ENCODE data around the gene DALRD3. TPM values are rescaled to one million over a fixed set of nuclear protein-coding genes. Genes with fewer than 3 reads are reported as not detected.
"Not testable (repeated sequence)": the region's sequence is repeated elsewhere in the genome, so short reads cannot be mapped to it uniquely, and the experiment has no call there.

The DALRD3 gene
- total RNA-seq, 1 donor from 2014 or later: 35.4 TPM

GRCh38 chr3:49021813-49022687, 3.7 kb upstream of the DALRD3 start, which contains the start of gene NDUFAF3:
Gene NDUFAF3, plus strand, starts transcription at chr3:49022121. Its CDS starts 24 bp downstream, at chr3:49022145.
- peak; percentile 97 for DNase-seq

- DNase-seq: peak; percentile 99
Observed at GRCh38 chr3:49021213-49021812, 2.9 kb upstream of the DALRD3 start.

- peak; percentile 35 for DNase-seq
Observed at GRCh38 chr3:49020330-49021212, 2.2 kb upstream of the DALRD3 start.

GRCh38 chr3:49019941-49020329, 1.6 kb upstream of the DALRD3 start:
- DNase-seq: no peak

DNA sequence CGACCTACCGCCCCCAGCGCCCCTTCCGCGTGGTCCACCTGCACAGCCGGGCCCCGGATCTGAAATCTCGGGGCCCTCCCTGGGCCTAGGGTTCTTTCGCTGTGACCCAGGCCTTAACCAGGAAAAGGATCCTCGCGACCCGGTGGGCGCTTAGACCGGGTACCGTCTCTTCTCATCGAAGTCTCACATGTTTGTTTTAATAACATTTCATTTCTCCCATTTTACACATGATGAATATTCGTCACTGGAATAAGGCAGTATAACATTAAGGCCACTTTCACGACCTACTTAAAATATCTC, 277 bp upstream of the DALRD3 start:
- DNase-seq: no peak

GRCh38 chr3:49017229-49017970, 980 bp downstream of the DALRD3 start:
- peak; percentile 17 for DNase-seq

DNA sequence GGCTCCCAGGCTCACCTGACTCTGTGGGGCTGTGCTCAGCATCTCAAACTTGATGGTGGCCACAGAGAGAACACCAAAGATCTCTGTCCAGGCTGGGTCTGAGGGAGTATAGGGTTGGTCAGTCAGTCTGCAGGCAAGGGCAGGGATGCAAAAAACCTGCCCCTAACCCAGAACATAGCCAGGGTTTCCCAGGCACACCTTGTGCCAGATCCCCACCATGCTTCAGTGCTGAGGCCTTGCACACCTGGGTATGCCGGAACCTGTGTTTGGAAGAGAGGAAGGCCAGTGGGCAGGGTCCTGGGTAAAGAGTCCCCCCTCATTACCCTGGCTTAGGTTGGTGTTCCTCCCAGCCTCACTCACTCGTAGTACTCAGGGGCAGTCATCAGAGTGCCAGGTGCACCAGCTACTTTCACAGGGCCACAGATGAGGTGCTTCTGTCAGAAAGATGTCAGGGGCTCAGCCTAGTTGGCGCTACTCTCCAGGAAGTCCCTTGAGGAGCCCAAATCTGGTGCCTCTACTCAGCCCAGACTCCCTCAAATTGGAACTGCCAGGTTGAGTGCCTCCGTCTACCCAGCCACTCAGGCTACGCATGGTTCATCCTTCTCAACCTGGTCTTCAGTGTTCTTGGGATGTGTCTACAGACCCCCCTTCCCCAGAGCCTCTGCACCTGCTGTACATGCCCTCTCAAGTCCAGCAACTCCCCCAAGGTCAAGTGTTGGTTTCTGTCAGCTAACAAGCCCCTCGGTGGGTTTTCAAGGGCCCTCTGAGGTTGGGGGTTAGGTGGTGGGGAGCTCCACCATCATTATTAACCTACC, 1.8 kb downstream of the DALRD3 start:
- DNase-seq: no peak

- DNase-seq: no peak
Observed at GRCh38 chr3:49015765-49016164, 2.6 kb downstream of the DALRD3 start.

GRCh38 chr3:49015072-49015471, 3.3 kb downstream of the DALRD3 start:
- DNase-seq: no peak

DNA sequence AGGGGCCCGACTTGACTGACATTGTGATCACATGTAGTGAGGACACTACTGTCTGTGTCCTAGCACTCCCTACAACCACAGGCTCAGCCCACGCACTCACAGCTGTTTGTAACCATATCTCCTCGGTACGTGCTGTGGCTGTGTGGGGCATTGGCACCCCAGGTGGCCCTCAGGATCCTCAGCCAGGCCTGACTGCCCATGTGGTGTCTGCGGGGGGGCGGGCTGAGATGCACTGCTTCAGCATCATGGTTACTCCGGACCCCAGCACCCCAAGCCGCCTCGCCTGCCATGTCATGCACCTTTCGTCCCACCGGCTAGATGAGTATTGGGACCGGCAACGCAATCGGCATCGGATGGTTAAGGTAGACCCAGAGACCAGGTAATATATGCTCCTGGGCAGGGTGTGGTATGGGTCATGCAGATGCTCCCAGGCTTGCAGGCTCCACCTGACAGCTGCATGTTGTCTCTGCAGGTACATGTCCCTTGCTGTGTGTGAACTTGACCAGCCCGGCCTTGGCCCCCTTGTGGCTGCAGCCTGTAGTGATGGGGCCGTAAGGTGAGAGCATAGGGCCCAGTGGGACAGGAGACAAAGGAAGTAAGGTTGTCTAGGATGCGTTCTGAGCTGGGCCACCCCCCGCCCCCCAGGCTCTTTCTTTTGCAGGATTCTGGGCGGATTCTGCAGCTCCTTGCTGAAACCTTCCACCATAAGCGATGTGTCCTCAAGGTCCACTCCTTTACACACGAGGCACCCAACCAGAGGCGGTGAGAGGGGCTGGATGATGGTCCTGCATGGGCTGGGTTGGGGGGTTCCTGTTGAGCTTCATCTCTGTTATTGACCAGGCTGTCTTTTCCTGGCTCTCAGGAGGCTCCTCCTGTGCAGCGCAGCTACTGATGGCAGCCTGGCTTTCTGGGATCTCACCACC, 4.4 kb downstream of the DALRD3 start:
- no peak for DNase-seq

DNA sequence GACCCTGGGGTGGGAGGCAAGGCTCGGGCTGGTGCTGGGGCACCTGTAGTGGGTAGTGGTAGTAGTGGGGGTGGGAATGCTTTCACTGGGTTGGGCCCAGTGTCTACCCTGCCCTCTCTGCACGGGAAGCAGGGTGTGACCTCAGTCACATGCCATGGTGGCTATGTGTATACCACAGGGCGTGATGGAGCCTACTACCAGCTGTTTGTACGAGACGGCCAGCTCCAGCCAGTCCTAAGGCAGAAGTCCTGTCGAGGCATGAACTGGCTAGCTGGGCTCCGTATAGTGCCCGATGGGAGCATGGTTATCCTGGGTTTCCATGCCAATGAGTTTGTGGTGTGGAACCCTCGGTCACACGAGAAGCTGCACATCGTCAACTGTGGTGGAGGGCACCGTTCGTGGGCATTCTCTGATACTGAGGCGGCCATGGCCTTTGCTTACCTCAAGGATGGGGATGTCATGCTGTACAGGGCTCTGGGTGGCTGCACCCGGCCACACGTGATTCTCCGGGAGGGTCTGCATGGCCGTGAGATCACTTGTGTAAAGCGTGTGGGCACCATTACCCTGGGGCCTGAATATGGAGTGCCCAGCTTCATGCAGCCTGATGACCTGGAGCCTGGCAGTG, 5.2 kb downstream of the DALRD3 start:
- no peak for DNase-seq

- DNase-seq: peak; percentile 40
Observed at GRCh38 chr3:49012441-49013017, 5.9 kb downstream of the DALRD3 start.

GRCh38 chr3:49009396-49009795, 9.0 kb downstream of the DALRD3 start:
- no peak for DNase-seq

- DNase-seq: not testable (repeated sequence)
Observed at GRCh38 chr3:49008627-49009026, 9.8 kb downstream of the DALRD3 start.

- DNase-seq: peak; percentile 94
Observed at GRCh38 chr3:49007771-49008528, 10.4 kb downstream of the DALRD3 start.

GRCh38 chr3:49007068-49007770, 11.2 kb downstream of the DALRD3 start, which contains the start of gene WDR6:
Gene WDR6, plus strand, starts transcription at chr3:49007391. Its CDS starts 41 bp downstream, at chr3:49007432.
- DNase-seq: peak; percentile 99

DNA sequence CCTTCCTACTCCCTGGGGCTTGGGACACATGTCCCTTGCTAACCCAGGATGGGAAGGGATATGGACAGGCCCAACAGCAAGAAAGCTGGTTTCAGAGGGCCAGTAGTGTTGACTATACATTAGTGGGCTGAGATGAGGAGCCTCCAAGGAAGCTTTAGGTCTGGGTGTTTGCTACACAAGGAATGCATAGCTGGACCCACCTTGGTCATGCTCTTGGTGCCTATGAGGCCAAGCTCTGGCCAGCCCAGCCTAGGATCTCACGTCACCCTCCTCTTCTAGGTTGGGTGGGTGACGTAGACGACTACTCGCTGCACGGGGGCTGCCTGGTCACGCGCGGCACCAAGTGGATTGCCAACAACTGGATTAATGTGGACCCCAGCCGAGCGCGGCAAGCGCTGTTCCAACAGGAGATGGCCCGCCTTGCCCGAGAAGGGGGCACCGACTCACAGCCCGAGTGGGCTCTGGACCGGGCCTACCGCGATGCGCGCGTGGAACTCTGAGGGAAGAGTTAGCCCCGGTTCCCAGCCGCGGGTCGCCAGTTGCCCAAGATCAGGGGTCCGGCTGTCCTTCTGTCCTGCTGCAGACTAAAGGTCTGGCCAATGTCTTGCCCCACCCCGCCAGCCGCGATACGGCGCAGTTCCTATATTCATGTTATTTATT, 11.8 kb downstream of the DALRD3 start:
- peak; percentile 54 for DNase-seq

All from tongue (tissue), 2 donors.